Tibial artery (tissue), 4 donors: ENCODE results near the gene CATSPERB.

Source experiments
- DNase-seq, 2 donors: peaks; one replicate each; pipeline ENCODE4 v3.0.0-alpha.2; 2019
- H3K27ac ChIP-seq, 2 donors: fragments of 200-600 bp; sonication (generic) in 1 of 2; 1 replicate in 1 of 2; 2 replicates in 1 of 2; pipeline ENCODE4 v1.5.1; 2018 to 2019; ENCODE audit warnings: mild to moderate bottlenecking in 1 of 2
- H3K27me3 ChIP-seq, 2 donors: fragments of 200-600 bp; sonication (generic) in 1 of 2; one replicate each; pipeline versions ENCODE4 v1.5.1 to v1.6.0; 2016 to 2019
- H3K36me3 ChIP-seq, 3 donors: fragments of 200-600 bp; sonication (generic) in 2 of 3; one replicate each; pipeline ENCODE4 v1.5.1; 2016 to 2019; ENCODE audit warnings: mild to moderate bottlenecking in 2 of 3
- H3K4me1 ChIP-seq, 4 donors: fragments of 200-600 bp; sonication (generic) in 2 of 4; 1 replicate in 3 of 4; 2 replicates in 1 of 4; pipeline ENCODE4 v1.5.1; 2016 to 2019
- H3K4me3 ChIP-seq, 2 donors: fragments of 200-600 bp; sonication (generic) in 1 of 2; 1 replicate in 1 of 2; 2 replicates in 1 of 2; pipeline ENCODE4 v1.5.1; 2018 to 2019; ENCODE audit warnings: mild to moderate bottlenecking in 2 of 2
- H3K9me3 ChIP-seq, 3 donors: fragments of 200-600 bp; sonication (generic) in 1 of 3; one replicate each; pipeline ENCODE4 v1.5.1; 2016 to 2019
- intact Hi-C: fragments of 100-400 bp; cut with DNase I; formaldehyde crosslinking; loops from one replicate; pipeline ENCODE4 v1.15.0; 2023; ENCODE audit warnings: low total_unique reads
- TF ChIP-seq, protein P1 (sequence below), 2 experiments: fragments of 200-600 bp in 1 of 2; fragments of 450-650 bp in 1 of 2; IDR thresholded peaks; one replicate each; pipeline ENCODE4 v1.5.1; 2017 to 2019; ENCODE audit warnings: antibody characterized with exemption in 2 of 2, mild to moderate bottlenecking in 1 of 2, moderate library complexity in 1 of 2

Gene CATSPERB

DNA sequence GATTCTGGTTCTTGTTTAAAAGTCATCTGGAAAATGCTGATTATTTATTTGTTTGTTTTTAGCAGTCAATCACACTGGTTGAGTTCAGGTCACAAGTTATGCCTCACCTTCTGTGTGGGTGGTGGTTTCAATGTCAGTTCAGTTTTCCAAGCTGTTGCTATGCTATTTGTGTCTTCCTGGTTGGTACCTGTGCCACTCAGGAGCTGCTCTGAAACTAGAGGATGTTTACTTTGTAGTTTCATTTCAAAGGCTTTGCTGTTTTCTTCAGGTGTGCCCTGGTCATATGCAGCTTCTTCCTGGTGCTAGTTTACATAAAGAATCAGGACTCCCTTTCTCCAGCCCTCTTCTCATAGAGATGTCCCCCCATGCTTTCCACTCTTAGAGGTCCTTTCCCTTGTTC lies 146.0 kb downstream of the CATSPERB start:
- Histone ChIP-seq H3K36me3 (no peaks in the 10 kb centered on the region), H3K9me3 (no peaks in the 10 kb centered on the region), H3K27me3 (no peaks in the 10 kb centered on the region), H3K4me3 (no peak overlapping the region), H3K27ac (no peak overlapping the region), H3K4me1 (no peaks in the 10 kb centered on the region)
- TF ChIP-seq, protein P1, sequence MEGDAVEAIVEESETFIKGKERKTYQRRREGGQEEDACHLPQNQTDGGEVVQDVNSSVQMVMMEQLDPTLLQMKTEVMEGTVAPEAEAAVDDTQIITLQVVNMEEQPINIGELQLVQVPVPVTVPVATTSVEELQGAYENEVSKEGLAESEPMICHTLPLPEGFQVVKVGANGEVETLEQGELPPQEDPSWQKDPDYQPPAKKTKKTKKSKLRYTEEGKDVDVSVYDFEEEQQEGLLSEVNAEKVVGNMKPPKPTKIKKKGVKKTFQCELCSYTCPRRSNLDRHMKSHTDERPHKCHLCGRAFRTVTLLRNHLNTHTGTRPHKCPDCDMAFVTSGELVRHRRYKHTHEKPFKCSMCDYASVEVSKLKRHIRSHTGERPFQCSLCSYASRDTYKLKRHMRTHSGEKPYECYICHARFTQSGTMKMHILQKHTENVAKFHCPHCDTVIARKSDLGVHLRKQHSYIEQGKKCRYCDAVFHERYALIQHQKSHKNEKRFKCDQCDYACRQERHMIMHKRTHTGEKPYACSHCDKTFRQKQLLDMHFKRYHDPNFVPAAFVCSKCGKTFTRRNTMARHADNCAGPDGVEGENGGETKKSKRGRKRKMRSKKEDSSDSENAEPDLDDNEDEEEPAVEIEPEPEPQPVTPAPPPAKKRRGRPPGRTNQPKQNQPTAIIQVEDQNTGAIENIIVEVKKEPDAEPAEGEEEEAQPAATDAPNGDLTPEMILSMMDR (IDR thresholded peaks at IDR 0.05): no peak
- DNase-seq: no peak
- intact Hi-C loops: no loop called here

DNA sequence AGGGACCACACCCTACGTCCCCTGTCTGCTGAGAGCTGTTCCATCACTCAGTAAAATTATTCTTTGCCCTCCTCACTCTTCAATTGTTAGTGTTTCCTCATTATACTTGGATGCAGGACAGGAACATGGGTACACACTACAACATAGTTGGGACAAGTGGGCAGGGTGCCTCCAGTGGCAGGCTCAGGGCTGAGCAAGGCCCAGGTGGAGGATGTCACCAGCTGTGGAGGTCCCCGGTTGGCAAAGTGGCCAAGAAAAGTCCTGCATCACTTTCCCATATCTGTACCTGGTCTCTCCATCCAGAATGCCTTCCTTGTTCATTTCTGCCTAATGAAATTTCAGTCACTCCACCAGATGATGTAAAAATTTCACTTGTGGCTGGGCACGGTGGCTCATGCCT lies 149.1 kb downstream of the CATSPERB start:
- H3K27me3 ChIP-seq: no peaks in the 10 kb centered on the region
- TF ChIP-seq, protein P1 (IDR thresholded peaks at IDR 0.05): no peak
- no peaks in the 10 kb centered on the region for H3K36me3 ChIP-seq
- no peaks in the 10 kb centered on the region for H3K4me1 ChIP-seq
- peaks cover 0 to 3% (median 0%) of the 10 kb centered on the region in 3 donors for H3K9me3 ChIP-seq
- H3K27ac ChIP-seq: no peak overlapping the region
- no peak for DNase-seq
- intact Hi-C loops: no loop called here
- H3K4me3 ChIP-seq: no peak overlapping the region

DNA sequence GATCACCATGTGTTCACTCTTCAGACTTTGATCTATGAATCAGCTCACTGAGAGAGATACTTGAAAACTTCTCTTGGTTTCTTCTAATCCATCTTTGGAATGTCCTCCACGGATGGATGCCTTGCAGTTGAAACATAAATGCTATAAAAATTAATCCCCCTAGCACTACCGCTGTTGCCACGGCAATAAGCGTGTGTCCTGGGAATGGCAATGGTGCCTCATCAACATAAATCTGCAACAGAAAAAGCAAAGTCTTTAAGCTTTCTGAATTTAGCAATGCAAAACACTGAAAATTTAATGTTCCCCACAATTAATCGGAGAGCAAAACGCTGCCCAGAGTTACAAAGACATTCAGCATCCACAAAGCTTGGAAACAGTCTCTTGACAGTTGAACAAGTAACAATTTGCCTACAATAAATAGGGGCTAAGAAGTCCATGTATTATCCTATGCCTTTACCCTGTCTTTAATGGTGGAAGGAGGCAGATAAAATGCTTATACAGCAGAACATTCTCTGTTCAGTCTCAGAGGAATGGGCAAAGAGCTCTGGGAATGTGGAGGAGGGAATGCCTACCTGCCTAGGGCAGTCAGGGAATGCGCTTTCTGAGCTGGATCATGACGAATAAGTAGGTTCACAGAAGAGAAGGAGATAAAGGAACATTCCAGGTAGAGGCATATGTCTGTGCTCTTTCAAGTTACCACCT lies 150.9 kb downstream of the CATSPERB start:
- no peak for DNase-seq
- Histone ChIP-seq H3K27ac (no peak overlapping the region), H3K4me3 (no peak overlapping the region), H3K4me1 (no peaks in the 10 kb centered on the region), H3K27me3 (no peaks in the 10 kb centered on the region), H3K36me3 (no peaks in the 10 kb centered on the region), H3K9me3 (peaks cover 0 to 6% (median 0%) of the 10 kb centered on the region in 3 donors)
- TF ChIP-seq, protein P1 (IDR thresholded peaks at IDR 0.05): no peak
- intact Hi-C loops: no loop called here

DNA sequence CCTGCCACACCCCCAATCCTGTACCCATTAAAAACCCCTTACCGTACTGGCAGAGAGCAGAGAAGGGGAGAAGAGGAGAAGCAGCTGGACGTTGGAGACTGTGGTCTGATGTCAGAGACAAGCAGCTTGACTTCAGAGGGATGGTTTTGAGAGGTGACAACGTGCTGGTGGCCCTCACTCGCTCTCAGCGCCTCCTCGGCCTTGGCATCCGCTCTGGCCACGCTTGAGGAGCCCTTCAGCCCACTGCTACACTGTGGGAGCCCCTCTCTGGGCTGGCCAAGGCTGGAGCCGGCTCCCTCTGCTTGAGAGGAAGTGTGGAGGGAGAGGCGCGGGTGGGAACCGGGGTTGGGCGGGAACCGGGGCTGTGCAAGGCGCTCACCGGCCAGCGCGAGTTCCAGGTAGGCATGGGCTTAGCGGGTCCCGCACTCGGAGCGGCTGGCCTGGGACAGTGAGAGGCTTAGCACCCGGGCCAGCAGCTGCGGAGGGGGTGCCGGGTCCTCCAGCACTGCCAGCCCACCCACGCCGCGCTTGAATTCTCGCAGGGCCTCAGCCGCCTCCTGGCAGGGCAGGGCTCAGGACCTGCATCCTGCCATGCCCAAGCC lies 154.2 kb downstream of the CATSPERB start:
- H3K27me3 ChIP-seq: no peaks in the 10 kb centered on the region
- DNase-seq: no peak
- H3K4me3 ChIP-seq: no peak overlapping the region
- intact Hi-C loops: no loop called here
- H3K36me3 ChIP-seq: no peaks in the 10 kb centered on the region
- TF ChIP-seq, protein P1 (IDR thresholded peaks at IDR 0.05): no peak
- peaks cover 0 to 6% (median 0%) of the 10 kb centered on the region in 3 donors for H3K9me3 ChIP-seq
- H3K27ac ChIP-seq: no peak overlapping the region
- H3K4me1 ChIP-seq: peaks cover 0 to 15% (median 3%) of the 10 kb centered on the region in 4 donors

DNA sequence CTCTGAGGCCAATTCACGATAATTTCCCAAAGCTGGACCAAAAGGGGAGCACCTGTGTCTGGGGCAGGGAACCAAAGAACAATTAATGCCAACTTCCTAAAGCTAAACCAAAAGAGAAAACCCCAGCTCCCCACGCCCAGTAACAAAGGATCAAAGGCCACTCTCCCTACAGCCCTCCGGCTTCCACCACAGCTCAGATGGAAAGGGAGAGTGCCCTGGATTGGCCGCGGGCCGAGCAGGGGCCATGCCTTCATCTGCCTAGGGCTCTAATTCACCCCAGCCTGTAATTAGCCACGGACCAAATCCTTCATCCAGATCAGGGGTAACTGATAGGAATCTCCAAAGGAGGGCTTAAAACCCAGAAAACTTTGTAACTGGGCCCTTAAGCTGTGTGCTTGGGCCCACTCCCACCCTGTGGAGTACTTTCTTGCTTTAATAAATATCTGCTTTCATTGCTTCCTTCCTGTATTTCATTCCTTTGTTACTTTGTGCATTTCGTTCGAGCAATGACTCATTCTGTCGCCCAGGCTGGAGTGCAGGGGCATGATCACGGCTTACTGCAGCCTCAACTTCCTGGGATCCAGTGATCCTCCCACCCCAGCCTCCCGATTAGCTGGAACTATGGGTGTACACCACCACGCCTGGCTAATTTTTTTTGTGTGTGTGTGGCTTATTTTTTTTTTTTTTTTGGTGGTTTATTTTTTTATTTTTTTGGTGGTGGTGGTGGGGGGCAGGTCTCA lies 156.2 kb downstream of the CATSPERB start:
- H3K4me3 ChIP-seq: no peak overlapping the region
- H3K4me1 ChIP-seq: peaks cover 0 to 15% (median 3%) of the 10 kb centered on the region in 4 donors
- no peaks in the 10 kb centered on the region for H3K36me3 ChIP-seq
- no peak overlapping the region for H3K27ac ChIP-seq
- TF ChIP-seq, protein P1 (IDR thresholded peaks at IDR 0.05): no peak
- DNase-seq: no peak
- H3K9me3 ChIP-seq: peaks cover 0 to 6% (median 0%) of the 10 kb centered on the region in 3 donors
- H3K27me3 ChIP-seq: no peaks in the 10 kb centered on the region
- intact Hi-C loops: no loop called here
